MCF 10A (cell line): ENCODE measurements around the gene TMED8. TPM values are rescaled to one million over a fixed set of nuclear protein-coding genes. Genes with fewer than 3 reads are reported as not detected.

Experiments
- BruUV-seq: library from RNA; stranded (reverse); fragments of 400-500 nt; replicated peaks from 2 replicates; lab custom pipeline; 2021; lab: Mats Ljungman, UMichigan
- CTCF ChIA-PET: fragments of 300-600 bp; sonication (Branson Sonifier 250); formaldehyde crosslinking; extraction: SDS; loops from one replicate; lab custom pipeline; 2021; ENCODE audit warnings: antibody characterized with exemption, inconsistent platforms; lab: Yijun Ruan, JAX
- POLR2A ChIA-PET: fragments of 300-600, 350-650 bp; sonication (Branson Sonifier 250); formaldehyde crosslinking; extraction: SDS; loops from one replicate; lab custom pipeline; 2020; ENCODE audit warnings: antibody characterized with exemption, inconsistent platforms; lab: Yijun Ruan, JAX
- DNase-seq: peaks from one replicate; pipeline ENCODE4 v3.0.0-alpha.2; 2018; ENCODE audit not compliant: unreplicated experiment
- H3K27ac Mint-ChIP-seq: one replicate; pipeline ENCODE4 v1.8.0; 2022; ENCODE audit warnings: mild to moderate bottlenecking, low read depth, mixed read lengths; ENCODE audit not compliant: unreplicated experiment
- H3K27me3 Mint-ChIP-seq: one replicate; pipeline ENCODE4 v1.8.0; 2022; ENCODE audit warnings: mixed read lengths; ENCODE audit not compliant: insufficient read depth, unreplicated experiment
- H3K36me3 Mint-ChIP-seq: one replicate; pipeline ENCODE4 v1.8.0; 2022; ENCODE audit warnings: mild to moderate bottlenecking, moderate library complexity, mixed read lengths; ENCODE audit not compliant: insufficient read depth, unreplicated experiment
- H3K4me1 Mint-ChIP-seq: one replicate; pipeline ENCODE4 v1.8.0; 2022; ENCODE audit warnings: mixed read lengths; ENCODE audit not compliant: insufficient read depth, unreplicated experiment
- H3K4me3 Mint-ChIP-seq: one replicate; pipeline ENCODE4 v1.8.0; 2022; ENCODE audit warnings: mild to moderate bottlenecking, moderate library complexity, mixed read lengths; ENCODE audit not compliant: unreplicated experiment
- H3K9me3 Mint-ChIP-seq: one replicate; pipeline ENCODE4 v1.8.0; 2022; ENCODE audit warnings: mixed read lengths; ENCODE audit not compliant: unreplicated experiment
- CTCF ChIP-seq: fragments of 200-600 bp; IDR thresholded peaks from one replicate; pipeline ENCODE4 v1.8.0; 2022; ENCODE audit warnings: antibody characterized with exemption, mild to moderate bottlenecking; ENCODE audit not compliant: unreplicated experiment
- intact Hi-C: fragments of 100-400 bp; cut with micrococcal nuclease; formaldehyde crosslinking; loops from 2 replicates; pipeline ENCODE4 v1.14.1; 2022
- total RNA-seq: library from RNA; stranded (reverse); gene quantifications from 2 replicates; pipeline ENCODE4 v1.2.3, GENCODE V29; 2022

Gene TMED8
- total RNA-seq, 1 experiment from 2014 or later = 9.3 TPM

DNA sequence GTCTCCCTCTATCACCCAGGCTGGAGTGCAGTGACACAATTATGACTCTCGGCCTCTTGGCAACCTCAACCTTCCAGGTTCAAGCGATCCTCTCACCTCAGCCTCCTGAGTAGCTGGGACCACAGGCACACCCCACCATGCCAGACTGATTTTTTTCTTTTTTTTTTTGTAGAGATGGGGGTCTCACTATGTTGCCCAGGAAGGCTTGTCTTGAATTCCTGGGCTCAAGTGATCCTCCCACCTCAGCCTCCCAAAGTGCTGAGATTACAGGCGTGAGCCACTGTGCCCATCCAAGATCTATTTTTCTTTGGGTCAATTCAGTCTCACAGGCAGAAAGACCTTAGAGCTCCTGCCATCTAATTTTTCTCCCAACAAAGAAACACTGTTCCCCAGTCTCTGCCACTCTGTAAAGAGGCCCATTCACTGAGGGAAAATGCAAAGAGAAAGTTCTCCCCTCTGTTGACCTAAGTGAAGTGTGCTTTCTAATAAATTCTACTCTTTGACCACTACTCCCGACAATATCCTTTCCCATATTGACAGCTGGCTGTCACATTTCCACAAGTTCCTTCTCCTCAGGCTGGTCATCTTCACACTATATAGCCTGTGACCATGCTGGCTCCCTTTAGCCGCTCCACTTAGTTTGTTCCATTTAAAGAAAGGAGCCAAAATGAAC is 23.3 kb downstream of the TMED8 start:
- H3K36me3 Mint-ChIP-seq = peaks cover 6% of the 10 kb centered on the region

DNA sequence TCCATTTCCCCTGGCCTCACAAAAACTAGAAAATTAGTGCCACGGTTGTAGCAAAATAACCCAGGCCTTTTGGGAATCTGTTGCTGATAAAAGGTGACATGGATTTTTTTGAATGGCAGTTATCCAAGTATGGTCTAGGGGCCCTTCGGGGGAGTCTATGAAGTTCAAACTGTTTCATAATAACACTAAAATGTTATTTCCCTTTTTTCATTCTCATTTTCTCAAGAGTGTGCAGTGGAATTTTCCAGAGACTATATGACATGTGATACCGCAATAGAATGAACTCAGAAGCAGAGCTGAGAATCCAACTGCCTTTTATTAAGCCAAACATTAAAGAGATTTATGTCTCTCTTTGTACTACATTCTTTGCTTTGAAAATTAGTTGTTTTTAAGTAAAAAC is 29.1 kb downstream of the TMED8 start:
- H3K4me3 Mint-ChIP-seq = no peak overlapping the region
- no peak for TF ChIP-seq CTCF
- no TSS peak for BruUV-seq
- H3K27me3 Mint-ChIP-seq = no peaks in the 10 kb centered on the region
- H3K9me3 Mint-ChIP-seq = no peaks in the 10 kb centered on the region
- no peak for DNase-seq
- intact Hi-C loops = no loop called here
- peaks cover 15% of the 10 kb centered on the region for H3K36me3 Mint-ChIP-seq
- H3K4me1 Mint-ChIP-seq = peaks cover 6% of the 10 kb centered on the region
- H3K27ac Mint-ChIP-seq = no peak overlapping the region
- CTCF ChIA-PET = interaction anchor here (0.6 kb wide), 2 partner anchors 31 to 32 kb away, joined by 3 to 4 read pairs; no protein-coding TSS in a partner anchor
- POLR2A ChIA-PET = no interaction called here

More for the DNA sequence above, 23.3 kb downstream of the TMED8 start:
- intact Hi-C loops = no loop called here
- no peak for TF ChIP-seq CTCF
- CTCF ChIA-PET = no interaction called here
- Mint-ChIP-seq H3K4me3 (no peak overlapping the region), H3K27ac (no peak overlapping the region), H3K4me1 (no peaks in the 10 kb centered on the region), H3K9me3 (no peaks in the 10 kb centered on the region), H3K27me3 (no peaks in the 10 kb centered on the region)
- POLR2A ChIA-PET = no interaction called here
- no TSS peak for BruUV-seq
- no peak for DNase-seq

DNA sequence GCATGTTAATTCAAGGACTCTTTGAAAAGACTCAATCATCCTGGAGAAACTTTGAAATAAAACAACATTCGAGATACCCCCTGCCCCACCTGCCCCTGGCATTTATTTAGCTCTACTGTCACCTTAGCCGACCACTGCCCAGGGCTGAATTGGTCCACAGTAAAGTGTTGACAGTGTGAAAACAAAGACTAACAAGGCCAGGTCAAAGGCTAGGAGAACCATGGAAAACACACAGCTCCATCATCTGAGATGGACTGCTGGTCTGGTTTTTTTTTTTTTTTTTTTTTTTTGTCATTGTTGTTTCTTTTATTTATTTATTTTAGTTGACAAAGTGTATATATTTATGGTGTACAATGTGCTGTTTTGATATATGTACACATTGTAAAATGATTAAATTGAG is 30.4 kb downstream of the TMED8 start:
- no peak for DNase-seq
- ChIA-PET POLR2A (no interaction called here), CTCF (no interaction called here)
- Mint-ChIP-seq H3K27ac (no peak overlapping the region), H3K9me3 (no peaks in the 10 kb centered on the region), H3K27me3 (no peaks in the 10 kb centered on the region), H3K4me3 (no peak overlapping the region), H3K4me1 (peaks cover 6% of the 10 kb centered on the region), H3K36me3 (peaks cover 22% of the 10 kb centered on the region)
- BruUV-seq = no TSS peak
- no peak for TF ChIP-seq CTCF
- intact Hi-C loops = no loop called here

GRCh38 chr14:77344377-77344996 is 32.4 kb downstream of the TMED8 start:
- H3K27ac Mint-ChIP-seq = peak overlapping the region; percentile 35
- intact Hi-C loops = no loop called here
- no peak overlapping the region for H3K4me3 Mint-ChIP-seq
- no peak for TF ChIP-seq CTCF
- peaks cover 26% of the 10 kb centered on the region for H3K36me3 Mint-ChIP-seq
- no TSS peak for BruUV-seq
- no peaks in the 10 kb centered on the region for H3K27me3 Mint-ChIP-seq
- DNase-seq = no peak
- H3K4me1 Mint-ChIP-seq = peaks cover 6% of the 10 kb centered on the region
- H3K9me3 Mint-ChIP-seq = no peaks in the 10 kb centered on the region
- ChIA-PET POLR2A (interaction anchor here (1.2 kb wide), 1 partner anchor 11 kb away, joined by 4 read pairs; no protein-coding TSS in a partner anchor), CTCF (no interaction called here)
